ENCODE data around the gene CPNE5. TPM values are rescaled to one million over a fixed set of nuclear protein-coding genes. Genes with fewer than 3 reads are reported as not detected.

CPNE5 gene
- total and polyA plus RNA-seq, 9 of the 15 experiments (the other 6 are each of a cell fraction or from before 2014, with no cell fraction given): 0.14 to 1.0 (median 0.46) TPM; not detected in 2

GRCh38 chr6:36759148-36759759 lies 80.0 kb downstream of the CPNE5 start (continued):
- no peak for TF ChIP-seq ZNF76 (CRISPR knock-in tag; IDR thresholded peaks at IDR 0.05; ENCODE audit: borderline replicate concordance)
- no peak for TF ChIP-seq ELF4 (CRISPR knock-in tag; IDR thresholded peaks at IDR 0.05)
- peak; percentile 91; the same call in 1 of the 2 replicates for TF ChIP-seq STAG1 (CRISPR knock-in tag; IDR thresholded peaks at IDR 0.05; ENCODE audit: borderline replicate concordance)
- peak; percentile 25 to 46; a peak in 1 of 4 replicates for TF ChIP-seq NRF1 (conservative IDR thresholded peaks at IDR 0.05 in 1 of 2, IDR thresholded peaks at IDR 0.05 in 1 of 2)
- TF ChIP-seq CTCFL (IDR thresholded peaks at IDR 0.05; ENCODE audit: borderline replicate concordance, insufficient read depth, low read depth, low read length, poor library complexity, severe bottlenecking): peak; percentile 73
- 0 out of 2 replicates have a peak, but pooled peaks have one; percentile 15 for TF ChIP-seq MYC (IDR thresholded peaks at IDR 0.05; ENCODE audit: low read depth, low read length)
- TF ChIP-seq MYC (CRISPR knock-in tag; IDR thresholded peaks at IDR 0.05; ENCODE audit: borderline replicate concordance, low read depth): no peak
- 0 out of 2 replicates have a peak, but pooled peaks have one; percentile 24 for TF ChIP-seq CREM (IDR thresholded peaks at IDR 0.05; ENCODE audit: low read depth)
- 0 out of 2 replicates have a peak, but pooled peaks have one; percentile 39 for TF ChIP-seq ZNF384 (IDR thresholded peaks at IDR 0.05; ENCODE audit: low read depth, low read length)
- no peak for TF ChIP-seq CHD2 (IDR thresholded peaks at IDR 0.05; ENCODE audit: low read depth, low read length)
- no peak for TF ChIP-seq TARDBP (IDR thresholded peaks at IDR 0.05)
- 0 out of 2 replicates have a peak, but pooled peaks have one; percentile 43 for TF ChIP-seq JUND (IDR thresholded peaks at IDR 0.05; ENCODE audit: borderline replicate concordance, low read depth, low read length)
- TF ChIP-seq JUND (tag; IDR thresholded peaks at IDR 0.05; ENCODE audit: borderline replicate concordance, low read depth, low read length): no peak; the same call in 2 of the 3 replicates
- TF ChIP-seq KLF16 (IDR thresholded peaks at IDR 0.05): peak; percentile 64; the same call in 1 of the 2 replicates
- TF ChIP-seq XRCC3 (IDR thresholded peaks at IDR 0.05): no peak
- TF ChIP-seq, protein P1, sequence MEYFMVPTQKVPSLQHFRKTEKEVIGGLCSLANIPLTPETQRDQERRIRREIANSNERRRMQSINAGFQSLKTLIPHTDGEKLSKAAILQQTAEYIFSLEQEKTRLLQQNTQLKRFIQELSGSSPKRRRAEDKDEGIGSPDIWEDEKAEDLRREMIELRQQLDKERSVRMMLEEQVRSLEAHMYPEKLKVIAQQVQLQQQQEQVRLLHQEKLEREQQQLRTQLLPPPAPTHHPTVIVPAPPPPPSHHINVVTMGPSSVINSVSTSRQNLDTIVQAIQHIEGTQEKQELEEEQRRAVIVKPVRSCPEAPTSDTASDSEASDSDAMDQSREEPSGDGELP (CRISPR knock-in tag; IDR thresholded peaks at IDR 0.05; ENCODE audit: borderline replicate concordance): peak; percentile 71
- 0 out of 2 replicates have a peak, but pooled peaks have one; percentile 21 for TF ChIP-seq CTBP1 (IDR thresholded peaks at IDR 0.05; ENCODE audit: borderline replicate concordance)
- TF ChIP-seq FOXA3 (CRISPR knock-in tag; conservative IDR thresholded peaks at IDR 0.05 in 1 of 2, IDR thresholded peaks at IDR 0.05 in 1 of 2): peak in 1 of 2 experiments; percentile 41; a peak in 1 of 4 replicates
- TF ChIP-seq L3MBTL2 (IDR thresholded peaks at IDR 0.05): no peak
- TF ChIP-seq BCL6 (CRISPR knock-in tag; IDR thresholded peaks at IDR 0.05): no peak
- TF ChIP-seq MECOM (CRISPR knock-in tag; IDR thresholded peaks at IDR 0.05): no peak
- TF ChIP-seq, protein P2, sequence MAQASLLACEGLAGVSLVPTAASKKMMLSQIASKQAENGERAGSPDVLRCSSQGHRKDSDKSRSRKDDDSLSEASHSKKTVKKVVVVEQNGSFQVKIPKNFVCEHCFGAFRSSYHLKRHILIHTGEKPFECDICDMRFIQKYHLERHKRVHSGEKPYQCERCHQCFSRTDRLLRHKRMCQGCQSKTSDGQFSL (CRISPR knock-in tag; IDR thresholded peaks at IDR 0.05): peak; percentile 73; the same call in 1 of the 2 replicates
- TF ChIP-seq, protein P2 (tag; IDR thresholded peaks at IDR 0.05): no peak
- TF ChIP-seq RBFOX2 (IDR thresholded peaks at IDR 0.05; ENCODE audit: low read depth, low read length): no peak
- peak; percentile 51; the same call in 1 of the 2 replicates for TF ChIP-seq SP1 (CRISPR knock-in tag; IDR thresholded peaks at IDR 0.05)
- peak; percentile 47; the same call in 1 of the 2 replicates for TF ChIP-seq MYNN (IDR thresholded peaks at IDR 0.05)
- TF ChIP-seq MYNN (CRISPR knock-in tag; IDR thresholded peaks at IDR 0.05): no peak
